Vagina (tissue), 2 donors: ENCODE measurements around the gene POLN.

Source experiments
- CTCF ChIP-seq, 3 experiments: fragments of 450-650 bp in 2 of 3; fragments of 200-600 bp in 1 of 3; sonication (generic) in 1 of 3; IDR thresholded peaks; one replicate each; pipeline ENCODE4 v1.5.1; 2017 to 2019; ENCODE audit warnings: antibody characterized with exemption in 3 of 3, mild to moderate bottlenecking in 2 of 3, moderate library complexity in 2 of 3
- POLR2A ChIP-seq, 2 donors: fragments of 450-650 bp; IDR thresholded peaks; one replicate each; pipeline ENCODE4 v1.6.1; 2017; ENCODE audit warnings: antibody characterized with exemption in 2 of 2, mild to moderate bottlenecking in 2 of 2, moderate library complexity in 2 of 2
- POLR2AphosphoS5 ChIP-seq, 2 donors: sonication (generic); formaldehyde crosslinking; IDR thresholded peaks; one replicate each; pipeline ENCODE4 v1.9.0; 2017; ENCODE audit warnings: antibody characterized with exemption in 2 of 2, mild to moderate bottlenecking in 2 of 2, low read depth in 1 of 2; ENCODE audit not compliant: insufficient read depth in 1 of 2

DNA sequence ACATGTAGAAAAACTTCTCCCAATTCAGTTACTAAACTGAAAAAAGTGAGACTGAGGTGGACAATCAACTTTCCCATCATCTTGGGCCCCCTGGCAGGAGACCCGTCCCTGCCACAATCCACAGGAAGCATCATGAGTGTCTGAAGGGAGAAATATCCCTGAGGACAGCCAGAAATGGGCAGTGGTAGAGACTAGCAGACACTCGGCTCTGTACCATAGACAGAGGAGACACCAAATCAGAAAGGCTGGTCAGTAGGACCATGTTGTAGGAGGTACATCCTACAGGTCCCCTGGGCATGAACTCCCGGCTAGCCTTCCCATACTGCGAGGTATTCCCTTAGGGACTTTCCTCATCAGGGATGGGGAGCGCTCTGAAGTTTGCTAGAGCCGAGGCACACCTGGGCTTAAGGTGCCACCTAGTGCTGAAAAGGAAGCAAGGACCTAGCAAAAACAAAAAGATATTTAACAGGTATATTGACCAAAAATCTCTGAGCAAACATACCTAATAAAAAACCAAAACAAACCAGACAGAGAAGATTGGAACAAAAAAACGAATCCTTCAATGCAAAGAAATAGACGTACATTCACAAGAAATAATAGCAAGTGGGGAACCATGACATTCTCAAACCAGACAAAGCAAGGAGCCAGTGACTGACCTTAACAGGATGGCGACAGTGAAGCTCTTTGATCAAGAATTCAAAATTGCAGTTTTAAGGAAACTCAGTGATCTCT is 55.6 kb downstream of the POLN start:
- TF ChIP-seq CTCF (IDR thresholded peaks at IDR 0.05): no peak
- TF ChIP-seq POLR2AphosphoS5 (IDR thresholded peaks at IDR 0.05; ENCODE audit: insufficient read depth in 1 of 2, low read depth in 1 of 2): no peak
- no peak for TF ChIP-seq POLR2A (IDR thresholded peaks at IDR 0.05)
